ENCODE results near the gene SLC39A3. TPM values are rescaled to one million over a fixed set of nuclear protein-coding genes. Genes with fewer than 3 reads are reported as not detected.

Gene SLC39A3
- total and polyA plus RNA-seq, 2 donors: 14.3 to 44.0 TPM

DNA sequence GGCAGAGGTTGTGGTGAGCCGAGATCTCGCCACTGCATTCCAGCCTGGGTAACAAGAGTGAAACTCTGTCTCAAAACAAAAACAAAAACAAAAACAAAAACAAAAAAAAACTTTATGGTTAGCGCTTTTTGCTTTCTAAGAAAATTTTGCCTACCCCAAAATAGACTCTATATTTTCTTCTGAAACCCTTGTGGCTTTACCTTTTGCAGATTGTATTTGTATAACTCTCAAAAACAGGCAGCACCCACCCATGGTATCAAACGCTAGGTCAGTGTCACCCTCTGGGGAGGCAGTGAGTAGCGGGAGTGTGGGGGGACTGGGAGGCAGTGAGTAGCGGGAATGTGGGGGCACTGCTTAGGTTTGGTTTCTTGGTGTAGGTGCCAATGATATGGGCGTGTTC lies 7.5 kb upstream of the SLC39A3 start:
- 86% methylated on average over 7 of the region's 7 CpGs for WGBS
- no peak overlapping the region for H3K4me3 ChIP-seq (ENCODE audit: low read depth, low read length)
- no peaks in the 10 kb centered on the region for H3K4me1 ChIP-seq (ENCODE audit: insufficient read depth)
- H3K36me3 ChIP-seq (ENCODE audit: insufficient read depth): no peaks in the 10 kb centered on the region
- no peak overlapping the region for H3K27ac ChIP-seq (ENCODE audit: low read depth)
- DNase-seq (ENCODE audit: extremely low spot score): no peak

GRCh38 chr19:2744113-2744512 lies 4.3 kb upstream of the SLC39A3 start:
- H3K4me3 ChIP-seq (ENCODE audit: low read depth, low read length): no peak overlapping the region
- DNase-seq (ENCODE audit: extremely low spot score): no peak
- H3K4me1 ChIP-seq (ENCODE audit: insufficient read depth): no peaks in the 10 kb centered on the region
- no peak overlapping the region for H3K27ac ChIP-seq (ENCODE audit: low read depth)
- 33% methylated on average over 4 of the region's 4 CpGs for whole genome bisulfite sequencing
- no peaks in the 10 kb centered on the region for H3K36me3 ChIP-seq (ENCODE audit: insufficient read depth)

- Histone ChIP-seq H3K4me3 (ENCODE audit: low read depth, low read length) (no peak overlapping the region), H3K36me3 (ENCODE audit: insufficient read depth) (no peaks in the 10 kb centered on the region), H3K4me1 (ENCODE audit: insufficient read depth) (no peaks in the 10 kb centered on the region), H3K27ac (ENCODE audit: low read depth) (no peak overlapping the region)
- WGBS: 72% methylated on average over 8 of the region's 8 CpGs
- no peak for DNase-seq (ENCODE audit: extremely low spot score)
Measured at GRCh38 chr19:2743099-2743498, 3.3 kb upstream of the SLC39A3 start.

GRCh38 chr19:2740314-2740656 lies 468 bp upstream of the SLC39A3 start:
- Histone ChIP-seq H3K27ac (ENCODE audit: low read depth) (no peak overlapping the region), H3K36me3 (ENCODE audit: insufficient read depth) (peaks cover 2% of the 10 kb centered on the region), H3K4me1 (ENCODE audit: insufficient read depth) (no peaks in the 10 kb centered on the region), H3K4me3 (ENCODE audit: low read depth, low read length) (no peak overlapping the region)
- no peak for DNase-seq (ENCODE audit: extremely low spot score)
- 44% methylated on average over 13 of the region's 13 CpGs for WGBS

DNA sequence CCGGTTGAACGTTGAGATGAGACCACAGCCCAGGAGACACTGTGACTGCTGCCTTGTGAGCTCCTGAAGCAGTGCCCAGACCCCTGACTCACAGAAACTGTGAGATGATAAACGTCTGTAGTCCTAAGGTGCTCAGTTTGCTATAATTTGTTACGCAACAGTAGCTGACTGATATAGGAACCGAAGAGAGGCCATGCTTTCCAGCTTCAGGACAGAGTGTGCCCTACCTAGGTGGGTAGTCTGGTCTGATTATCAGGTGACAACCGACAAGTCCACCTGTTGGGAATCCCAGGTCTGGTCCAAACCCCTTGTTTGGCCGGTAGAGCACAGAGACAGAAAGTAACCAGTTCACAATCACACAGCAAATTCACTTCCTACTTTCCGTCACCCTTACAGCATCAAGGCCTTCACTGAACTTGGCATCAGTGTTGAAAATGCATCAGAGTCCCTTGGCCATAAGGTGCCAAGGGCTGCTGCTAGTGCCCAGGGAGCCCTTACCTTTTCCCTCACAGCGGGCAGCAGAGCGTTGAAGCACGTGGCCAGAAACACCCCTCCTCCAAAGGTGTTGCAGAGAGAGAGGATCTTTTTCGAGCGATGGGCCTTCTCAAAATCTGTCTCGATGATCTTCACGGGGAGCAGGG lies 3.1 kb downstream of the SLC39A3 start:
- Histone ChIP-seq H3K4me3 (ENCODE audit: low read depth, low read length) (no peak overlapping the region), H3K36me3 (ENCODE audit: insufficient read depth) (peaks cover 2% of the 10 kb centered on the region), H3K27ac (ENCODE audit: low read depth) (no peak overlapping the region), H3K4me1 (ENCODE audit: insufficient read depth) (no peaks in the 10 kb centered on the region)
- no peak for DNase-seq (ENCODE audit: extremely low spot score)
- 96% methylated on average over 15 of the region's 15 CpGs for WGBS

DNA sequence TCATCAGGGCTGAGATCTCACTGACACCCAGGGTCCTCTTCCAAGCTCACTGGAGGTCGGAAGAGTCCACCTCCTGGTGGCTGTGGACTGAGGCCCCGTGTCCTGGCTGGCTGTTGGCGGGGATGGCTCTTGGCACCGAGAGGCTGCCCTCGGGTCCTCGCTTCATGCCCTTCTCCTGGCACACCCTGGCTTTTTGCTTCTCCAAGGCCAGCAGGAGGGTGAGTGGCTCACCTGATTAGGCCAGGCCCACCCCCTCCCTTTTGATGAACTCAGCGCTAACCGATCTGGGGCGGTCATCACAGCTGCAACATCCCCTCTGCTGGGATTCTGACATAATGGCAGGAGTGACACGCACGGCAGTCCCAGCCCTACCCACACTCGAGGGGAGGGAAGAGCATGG lies 4.4 kb downstream of the SLC39A3 start:
- no peak for DNase-seq (ENCODE audit: extremely low spot score)
- H3K27ac ChIP-seq (ENCODE audit: low read depth): no peak overlapping the region
- H3K4me1 ChIP-seq (ENCODE audit: insufficient read depth): no peaks in the 10 kb centered on the region
- peaks cover 2% of the 10 kb centered on the region for H3K36me3 ChIP-seq (ENCODE audit: insufficient read depth)
- 96% methylated on average over 12 of the region's 12 CpGs for WGBS
- H3K4me3 ChIP-seq (ENCODE audit: low read depth, low read length): no peak overlapping the region

DNA sequence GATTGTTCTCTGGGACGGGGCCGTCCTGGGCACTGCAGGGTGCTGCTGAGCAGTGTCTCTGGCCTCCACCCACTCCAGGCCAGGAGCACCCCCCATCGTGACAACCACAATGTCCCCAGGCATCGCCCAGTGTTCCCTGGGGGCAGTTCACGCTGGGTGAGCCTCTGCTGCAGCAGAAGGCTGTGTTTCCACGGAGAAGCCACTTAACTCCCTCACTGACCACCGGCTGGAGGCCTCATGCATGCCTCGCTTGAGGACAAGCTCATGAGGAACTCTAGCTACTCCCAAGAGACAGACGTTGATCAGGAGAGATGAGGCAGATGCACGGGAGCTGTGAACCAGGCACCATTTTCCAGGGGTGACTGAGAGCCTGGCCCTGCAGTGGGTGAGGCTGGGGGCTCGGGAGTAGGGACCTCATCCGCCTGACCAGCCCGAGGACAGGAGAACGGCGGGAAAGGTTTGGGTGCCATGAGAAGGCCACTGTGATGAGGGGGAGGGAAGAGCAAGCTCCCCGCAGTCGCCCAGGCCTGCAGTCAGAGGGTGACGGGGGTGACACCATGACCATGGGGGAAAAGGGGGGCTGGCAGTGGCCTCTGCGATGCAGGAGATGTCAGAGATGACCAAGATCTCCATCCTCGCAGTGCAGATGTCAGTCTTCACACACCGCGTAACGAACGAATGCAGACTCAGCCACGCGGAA lies 5.1 kb downstream of the SLC39A3 start:
- no peak for DNase-seq (ENCODE audit: extremely low spot score)
- H3K36me3 ChIP-seq (ENCODE audit: insufficient read depth): peaks cover 2% of the 10 kb centered on the region
- WGBS: 90% methylated on average over 26 of the region's 26 CpGs
- H3K4me3 ChIP-seq (ENCODE audit: low read depth, low read length): no peak overlapping the region
- no peak overlapping the region for H3K27ac ChIP-seq (ENCODE audit: low read depth)
- H3K4me1 ChIP-seq (ENCODE audit: insufficient read depth): no peaks in the 10 kb centered on the region

- 78% methylated on average over 35 of the region's 35 CpGs for WGBS
- H3K27ac ChIP-seq (ENCODE audit: low read depth): no peak overlapping the region
- no peaks in the 10 kb centered on the region for H3K4me1 ChIP-seq (ENCODE audit: insufficient read depth)
- H3K36me3 ChIP-seq (ENCODE audit: insufficient read depth): peaks cover 2% of the 10 kb centered on the region
- no peak for DNase-seq (ENCODE audit: extremely low spot score)
- H3K4me3 ChIP-seq (ENCODE audit: low read depth, low read length): no peak overlapping the region
Measured at GRCh38 chr19:2733930-2734588, 5.8 kb downstream of the SLC39A3 start.

- Histone ChIP-seq H3K36me3 (ENCODE audit: insufficient read depth) (peaks cover 2% of the 10 kb centered on the region), H3K4me3 (ENCODE audit: low read depth, low read length) (no peak overlapping the region), H3K27ac (ENCODE audit: low read depth) (no peak overlapping the region), H3K4me1 (ENCODE audit: insufficient read depth) (no peaks in the 10 kb centered on the region)
- no peak for DNase-seq (ENCODE audit: extremely low spot score)
- 95% methylated on average over 38 of the region's 38 CpGs for WGBS
Measured at GRCh38 chr19:2732883-2733282, 6.9 kb downstream of the SLC39A3 start.

DNA sequence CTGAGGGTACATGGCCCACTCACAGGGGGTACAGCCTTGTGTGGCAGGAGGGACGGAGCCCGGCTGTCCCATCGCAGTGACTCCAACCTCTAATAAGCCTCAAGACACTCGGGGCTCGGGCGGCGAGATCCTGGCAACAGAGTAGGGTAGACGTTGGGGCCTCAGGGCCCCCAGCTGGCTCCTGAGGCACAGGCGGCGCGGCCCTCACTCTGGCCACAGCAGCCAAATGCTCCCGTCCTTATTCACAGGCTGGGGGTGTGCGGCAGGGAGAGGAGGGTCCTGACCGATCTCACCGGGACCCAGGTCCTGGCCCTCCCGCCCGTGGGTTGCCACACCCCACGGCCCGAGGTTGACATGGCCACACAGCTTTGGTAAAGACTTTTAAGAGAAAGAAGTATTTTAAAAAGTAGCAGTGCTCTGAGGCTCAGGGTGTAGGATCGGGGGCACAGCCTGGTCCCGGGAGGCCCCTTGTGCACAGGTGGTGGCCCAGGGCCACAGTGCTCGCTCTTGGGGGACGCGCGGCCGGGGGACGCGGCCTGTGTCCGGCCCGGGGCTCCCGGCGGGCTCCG lies 7.6 kb downstream of the SLC39A3 start:
- no peak for DNase-seq (ENCODE audit: extremely low spot score)
- Histone ChIP-seq H3K4me3 (ENCODE audit: low read depth, low read length) (no peak overlapping the region), H3K4me1 (ENCODE audit: insufficient read depth) (no peaks in the 10 kb centered on the region), H3K36me3 (ENCODE audit: insufficient read depth) (peaks cover 2% of the 10 kb centered on the region), H3K27ac (ENCODE audit: low read depth) (no peak overlapping the region)
- 95% methylated on average over 33 of the region's 33 CpGs for WGBS

DNA sequence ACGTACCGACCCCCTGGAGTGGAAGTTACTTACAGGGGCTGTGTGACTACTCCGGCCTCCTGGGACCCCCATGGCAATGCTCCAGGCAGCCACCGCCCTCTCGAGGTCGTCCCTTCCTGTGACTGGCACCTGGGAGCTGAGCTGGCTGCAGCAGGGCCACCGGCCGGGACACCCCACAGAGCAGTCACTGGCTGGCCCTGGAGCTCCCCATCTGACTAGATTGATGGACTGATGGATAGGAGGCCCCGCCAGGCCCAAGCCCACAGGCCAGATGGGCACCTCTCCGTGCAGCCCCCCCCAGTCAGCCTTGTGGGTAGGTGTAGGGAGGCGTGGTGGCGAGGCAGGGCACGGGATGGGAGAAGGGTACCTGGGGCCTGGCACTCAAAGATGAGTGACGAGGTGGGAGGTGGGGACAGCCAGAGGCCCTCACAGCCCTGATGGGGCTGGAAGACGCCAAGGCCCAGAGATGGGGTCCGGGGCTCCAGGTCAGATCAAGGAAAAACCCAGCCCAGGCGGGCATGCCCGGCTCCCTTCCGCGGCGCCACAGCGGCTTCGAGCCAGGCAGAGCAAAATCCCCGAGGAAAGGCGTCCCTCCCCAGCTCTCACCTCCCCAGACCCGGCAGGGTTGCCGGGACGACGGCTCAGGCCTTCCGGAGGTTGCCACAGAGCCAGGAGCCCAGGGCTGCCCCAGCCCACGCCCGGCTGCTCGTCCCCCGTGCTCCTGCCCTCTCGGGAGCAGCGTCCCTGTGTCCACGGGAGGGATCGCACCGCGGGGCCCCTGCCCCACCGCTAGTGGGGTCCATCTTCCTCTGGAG lies 8.4 kb downstream of the SLC39A3 start:
- no peaks in the 10 kb centered on the region for H3K36me3 ChIP-seq (ENCODE audit: insufficient read depth)
- no peaks in the 10 kb centered on the region for H3K4me1 ChIP-seq (ENCODE audit: insufficient read depth)
- no peak overlapping the region for H3K4me3 ChIP-seq (ENCODE audit: low read depth, low read length)
- WGBS: 89% methylated on average over 41 of the region's 41 CpGs
- DNase-seq (ENCODE audit: extremely low spot score): no peak
- no peak overlapping the region for H3K27ac ChIP-seq (ENCODE audit: low read depth)

DNA sequence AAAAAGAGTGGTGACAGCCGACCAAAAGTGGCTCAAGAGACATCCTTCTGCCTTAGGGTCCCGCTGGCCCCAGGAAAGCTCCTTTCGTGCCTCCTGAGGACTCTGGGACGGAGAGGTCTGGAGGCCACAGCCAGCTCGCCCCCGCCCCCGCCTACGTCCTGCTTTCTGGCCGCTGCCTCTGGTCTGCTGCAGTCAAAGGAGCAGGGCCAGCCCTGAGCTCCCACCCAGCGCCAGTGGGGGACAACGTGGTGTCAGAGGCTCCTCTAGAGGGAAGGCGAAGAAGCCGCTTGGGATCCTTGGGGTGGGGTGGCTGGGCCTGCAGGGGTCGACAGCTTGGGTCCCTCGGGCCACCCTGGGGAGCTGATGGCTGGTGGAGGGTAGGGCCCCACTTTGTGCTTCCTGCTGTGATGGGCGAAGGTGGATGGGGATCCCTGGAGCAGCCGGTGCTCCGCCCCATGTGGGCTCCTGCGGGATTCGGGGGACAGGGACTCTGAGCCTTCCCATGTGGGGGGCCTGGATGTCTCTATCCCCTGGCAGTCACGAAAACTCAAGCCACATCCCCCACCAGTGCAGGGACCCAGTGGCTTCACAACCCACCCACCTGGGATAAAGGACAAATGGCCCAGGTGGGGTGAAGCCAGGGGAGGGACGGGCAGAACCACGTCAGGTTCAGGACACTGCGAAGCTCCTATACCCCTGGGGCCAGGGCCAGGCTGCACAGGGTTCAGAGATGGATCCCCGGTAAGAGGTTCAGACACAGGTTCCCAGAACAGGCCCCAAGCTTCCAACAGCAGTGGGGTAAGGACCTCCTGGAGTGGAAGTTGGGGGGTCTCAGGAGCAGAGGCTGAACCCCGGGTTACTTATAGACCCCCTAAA lies 9.6 kb downstream of the SLC39A3 start:
- no peaks in the 10 kb centered on the region for H3K4me1 ChIP-seq (ENCODE audit: insufficient read depth)
- WGBS: 89% methylated on average over 26 of the region's 26 CpGs
- H3K36me3 ChIP-seq (ENCODE audit: insufficient read depth): no peaks in the 10 kb centered on the region
- H3K27ac ChIP-seq (ENCODE audit: low read depth): no peak overlapping the region
- DNase-seq (ENCODE audit: extremely low spot score): no peak
- H3K4me3 ChIP-seq (ENCODE audit: low read depth, low read length): no peak overlapping the region

Data from urinary bladder (tissue), 4 donors.